Brain microvascular endothelial cell (primary cell): Measurements from ENCODE around the gene EBF3.

ENCODE experiments used
- DNase-seq: peaks from one replicate; pipeline ENCODE4 v3.0.0-alpha.2; 2020
- H3K27ac ChIP-seq: fragments of 250-450 bp; sonication (Bioruptor Pico); 2 replicates; pipeline ENCODE4 v1.5.1; 2020; ENCODE audit warnings: mild to moderate bottlenecking, moderate library complexity
- H3K27me3 ChIP-seq: fragments of 250-450 bp; sonication (Bioruptor Pico); replicated peaks from 2 replicates; pipeline ENCODE4 v1.5.1; 2020; ENCODE audit warnings: mild to moderate bottlenecking
- H3K36me3 ChIP-seq: fragments of 250-450 bp; sonication (Bioruptor Pico); replicated peaks from 2 replicates; pipeline ENCODE4 v1.5.1; 2020; ENCODE audit warnings: mild to moderate bottlenecking
- H3K4me3 ChIP-seq: 2 replicates; pipeline ENCODE4 v1.5.1; 2011; ENCODE audit warnings: low read depth, mild to moderate bottlenecking, control low read depth, low read length, moderate library complexity
- CTCF ChIP-seq: IDR thresholded peaks from 2 replicates; pipeline ENCODE4 v1.5.1; 2011; ENCODE audit warnings: low read depth, mild to moderate bottlenecking, moderate library complexity, low read length, control low read depth, inconsistent platforms; ENCODE audit errors: missing control alignments
- in situ Hi-C: cut with HindIII; loops from 2 replicates; pipeline ENCODE4 v1.10.0; 2017; ENCODE audit warnings: low sequenced_read_pairs, low pct_ligation_motif_present

EBF3 gene

DNA sequence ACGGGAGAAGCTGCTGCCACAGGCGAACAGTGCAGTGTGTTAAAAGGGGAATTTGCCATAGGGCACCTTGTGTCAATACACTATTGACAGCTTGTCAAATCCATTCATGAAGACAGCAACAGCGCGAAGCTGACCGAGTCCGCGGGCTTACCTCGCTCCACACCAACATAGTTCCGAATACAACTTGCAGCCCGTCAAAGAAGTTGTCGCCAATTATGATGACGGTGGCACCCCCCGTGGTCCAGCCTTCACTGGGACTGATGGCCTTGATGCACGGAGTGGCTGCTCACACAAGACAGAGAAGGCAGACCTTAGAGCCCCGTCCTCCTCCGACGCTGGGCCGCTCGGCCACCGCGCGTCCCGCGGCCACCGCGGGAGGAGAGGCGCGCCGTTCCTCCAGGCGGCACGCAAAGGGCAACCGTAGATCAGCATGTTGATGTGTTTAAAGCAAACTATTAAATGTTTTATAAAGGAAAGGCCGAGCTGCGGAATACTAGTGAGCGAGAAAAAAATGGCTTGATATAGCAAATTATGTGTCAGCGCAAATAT lies 96.4 kb downstream of the EBF3 start:
- H3K36me3 ChIP-seq = no peaks in the 10 kb centered on the region
- no peak overlapping the region for H3K4me3 ChIP-seq
- in situ Hi-C loops = no loop called here
- no peak for DNase-seq
- H3K27ac ChIP-seq = no peak overlapping the region
- no peak for TF ChIP-seq CTCF
- H3K27me3 ChIP-seq = no peaks in the 10 kb centered on the region

GRCh38 chr10:129866894-129867293 lies 97.2 kb downstream of the EBF3 start:
- in situ Hi-C loops = no loop called here
- Histone ChIP-seq H3K27ac (no peak overlapping the region), H3K36me3 (no peaks in the 10 kb centered on the region), H3K4me3 (no peak overlapping the region), H3K27me3 (no peaks in the 10 kb centered on the region)
- no peak for TF ChIP-seq CTCF
- no peak for DNase-seq

DNA sequence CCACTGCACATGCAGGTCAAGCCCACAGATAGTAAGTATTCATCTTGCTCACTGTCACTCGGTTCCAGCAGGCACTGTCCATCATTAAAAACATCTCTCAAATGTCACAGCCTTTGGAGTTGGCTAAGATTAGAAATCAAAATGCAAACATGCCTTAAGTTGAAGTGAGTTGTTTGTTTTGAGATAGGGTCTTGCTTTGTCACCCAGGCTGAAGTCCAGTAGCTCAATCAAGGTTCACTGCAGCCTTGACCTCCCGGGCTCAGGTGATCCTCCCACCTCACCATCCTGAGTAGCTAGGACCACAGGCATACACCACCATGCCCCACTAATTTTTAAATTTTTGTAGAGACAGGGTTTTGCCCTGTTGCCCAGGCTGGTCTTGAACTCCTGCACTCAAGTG lies 98.1 kb downstream of the EBF3 start:
- no peak overlapping the region for H3K27ac ChIP-seq
- TF ChIP-seq CTCF = no peak
- no peak overlapping the region for H3K4me3 ChIP-seq
- no peaks in the 10 kb centered on the region for H3K27me3 ChIP-seq
- in situ Hi-C loops = no loop called here
- no peaks in the 10 kb centered on the region for H3K36me3 ChIP-seq
- no peak for DNase-seq

- Histone ChIP-seq H3K27me3 (no peaks in the 10 kb centered on the region), H3K36me3 (no peaks in the 10 kb centered on the region), H3K27ac (no peak overlapping the region), H3K4me3 (no peak overlapping the region)
- in situ Hi-C loops = no loop called here
- no peak for DNase-seq
- no peak for TF ChIP-seq CTCF
Observed at GRCh38 chr10:129865413-129865812, 98.7 kb downstream of the EBF3 start.

GRCh38 chr10:129864601-129865126 lies 99.4 kb downstream of the EBF3 start:
- no peak overlapping the region for H3K4me3 ChIP-seq

More at GRCh38 chr10:129864601-129865126, 99.4 kb downstream of the EBF3 start:
- Histone ChIP-seq H3K36me3 (no peaks in the 10 kb centered on the region), H3K27ac (no peak overlapping the region), H3K27me3 (no peaks in the 10 kb centered on the region)
- no peak for DNase-seq
- in situ Hi-C loops = no loop called here
- TF ChIP-seq CTCF = no peak
